Neural cell (in vitro differentiated cells): ENCODE results near the gene WFDC12. TPM values are rescaled to one million over a fixed set of nuclear protein-coding genes. Genes with fewer than 3 reads are reported as not detected.

Experiments
- H2AFZ ChIP-seq: fragments of 200-600, 300-800 bp; sonication (generic), shearing (Covaris generic); 2 replicates; pipeline ENCODE4 v1.6.0; 2014; ENCODE audit warnings: low read depth, mild to moderate bottlenecking, antibody characterized with exemption, low read length, moderate library complexity
- H3F3A ChIP-seq: fragments of 200-600 bp; shearing (Covaris generic); 2 replicates; pipeline ENCODE4 v1.6.1; 2016; ENCODE audit warnings: mild to moderate bottlenecking, moderate library complexity, mixed read lengths, antibody characterized with exemption, low read length; ENCODE audit not compliant: insufficient read depth, poor library complexity, severe bottlenecking
- H3K27ac ChIP-seq: fragments of 200-600, 300-800 bp; sonication (generic), shearing (Covaris generic); 2 replicates; pipeline ENCODE4 v1.5.1; 2014; ENCODE audit warnings: mild to moderate bottlenecking, low read length, moderate library complexity
- H3K27me3 ChIP-seq: fragments of 300-800, 200-600 bp; sonication (generic), shearing (Covaris generic); 2 replicates; pipeline ENCODE4 v1.6.0; 2014; ENCODE audit warnings: mild to moderate bottlenecking, low read depth, low read length, moderate library complexity; ENCODE audit not compliant: insufficient read depth
- H3K36me3 ChIP-seq: fragments of 300-800, 200-600 bp; sonication (generic), shearing (Covaris generic); 2 replicates; pipeline ENCODE4 v1.5.1; 2014; ENCODE audit warnings: mild to moderate bottlenecking, antibody characterized with exemption, low read length, moderate library complexity; ENCODE audit not compliant: insufficient read depth
- H3K4me2 ChIP-seq: fragments of 300-800, 200-600 bp; sonication (generic), shearing (Covaris generic); 2 replicates; pipeline ENCODE4 v1.6.0; 2014; ENCODE audit warnings: mild to moderate bottlenecking, low read length
- H3K4me3 ChIP-seq: fragments of 300-800, 200-600 bp; sonication (generic), shearing (Covaris generic); 2 replicates; pipeline ENCODE4 v1.5.1; 2014; ENCODE audit warnings: mild to moderate bottlenecking, low read length, moderate library complexity
- H3K79me2 ChIP-seq: fragments of 200-600 bp; shearing (Covaris generic); replicated peaks from 2 replicates; pipeline ENCODE4 v1.6.0; 2014; ENCODE audit warnings: mild to moderate bottlenecking, low read length, moderate library complexity; ENCODE audit not compliant: insufficient read depth
- H3K9ac ChIP-seq: fragments of 300-800, 200-600 bp; sonication (generic), shearing (Covaris generic); 2 replicates; pipeline ENCODE4 v1.6.1; 2016; ENCODE audit warnings: mild to moderate bottlenecking, low read length, mixed read lengths
- H3K9me2 ChIP-seq: fragments of 200-600 bp; shearing (Covaris generic); 2 replicates; pipeline ENCODE4 v1.6.1; 2016; ENCODE audit warnings: mild to moderate bottlenecking, low read length, mixed read lengths; ENCODE audit not compliant: insufficient read depth
- H3K9me3 ChIP-seq: fragments of 200-600, 300-800 bp; sonication (generic), shearing (Covaris generic); 2 replicates; pipeline ENCODE4 v1.6.1; 2016; ENCODE audit warnings: mild to moderate bottlenecking, mixed run types, low read length, moderate library complexity, mixed read lengths
- H4K20me1 ChIP-seq: fragments of 200-600 bp; shearing (Covaris generic); 2 replicates; pipeline ENCODE4 v1.6.1; 2016; ENCODE audit warnings: mild to moderate bottlenecking, mixed run types; ENCODE audit not compliant: insufficient read depth
- CTCF ChIP-seq: fragments of 450-650 bp; IDR thresholded peaks from 2 replicates; pipeline ENCODE4 v1.5.1; 2014; ENCODE audit warnings: antibody characterized with exemption, mild to moderate bottlenecking, moderate library complexity; ENCODE audit not compliant: poor library complexity, severe bottlenecking
- EP300 ChIP-seq: fragments of 450-650 bp; conservative IDR thresholded peaks from 2 replicates; pipeline ENCODE4 v1.6.1; 2014; ENCODE audit warnings: antibody characterized with exemption, mild to moderate bottlenecking, moderate library complexity; ENCODE audit not compliant: poor library complexity, severe bottlenecking
- EZH2 ChIP-seq: fragments of 200-600, 300-800 bp; shearing (Covaris generic), sonication (generic); IDR thresholded peaks from 2 replicates; pipeline ENCODE4 v1.6.1; 2014; ENCODE audit warnings: antibody characterized with exemption, low read length, borderline replicate concordance, mild to moderate bottlenecking; ENCODE audit not compliant: insufficient read depth, poor library complexity, severe bottlenecking
- MXI1 ChIP-seq: fragments of 450-650 bp; conservative IDR thresholded peaks from 2 replicates; pipeline ENCODE4 v1.6.1; 2014; ENCODE audit warnings: antibody characterized with exemption, mild to moderate bottlenecking; ENCODE audit not compliant: poor library complexity, severe bottlenecking
- POLR2AphosphoS5 ChIP-seq: IDR thresholded peaks from 2 replicates; pipeline ENCODE4 v1.6.1; 2012
- RAD21 ChIP-seq: fragments of 450-650 bp; conservative IDR thresholded peaks from 2 replicates; pipeline ENCODE4 v1.6.1; 2014; ENCODE audit warnings: antibody characterized with exemption, mild to moderate bottlenecking, moderate library complexity
- SMC3 ChIP-seq: fragments of 450-650 bp; conservative IDR thresholded peaks from 2 replicates; pipeline ENCODE4 v1.6.1; 2014; ENCODE audit warnings: antibody characterized with exemption, mild to moderate bottlenecking, moderate library complexity; ENCODE audit not compliant: poor library complexity
- TAF1 ChIP-seq: IDR thresholded peaks from 2 replicates; pipeline ENCODE4 v1.6.1; 2012; ENCODE audit warnings: low read depth
- polyA plus RNA-seq: library from polyadenylated mRNA; depleted of rRNA; stranded (reverse); fragments of >200 nt; gene quantifications from 2 replicates; pipeline ENCODE4 v1.2.3, GENCODE V29; 2014
- TF ChIP-seq, protein P1 (sequence below): IDR thresholded peaks from 2 replicates; pipeline ENCODE4 v1.6.1; 2012; ENCODE audit warnings: borderline replicate concordance

Gene WFDC12
- polyA plus RNA-seq, 1 donor from 2014 or later, result not detected

DNA sequence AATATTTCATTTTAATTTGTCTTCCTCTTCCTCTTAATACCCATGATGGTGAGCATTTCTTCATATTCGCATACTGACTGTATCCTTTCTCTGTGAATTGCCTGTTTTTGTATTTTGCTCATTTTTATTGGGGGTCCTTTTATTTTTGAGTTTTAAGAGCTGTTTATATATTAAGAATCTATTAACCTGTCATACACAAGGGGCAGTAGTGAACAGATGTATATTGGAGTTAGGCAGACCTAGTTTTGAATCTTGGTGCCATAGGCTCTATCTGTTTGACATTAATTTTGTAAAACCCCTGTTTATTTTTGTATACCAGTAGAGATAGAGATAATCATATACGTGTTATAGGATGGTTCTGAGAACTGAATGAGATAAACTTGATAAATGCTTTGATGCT is 6.2 kb downstream of the WFDC12 start:
- H4K20me1 ChIP-seq, result no peaks in the 10 kb centered on the region
- H3K79me2 ChIP-seq, result no peaks in the 10 kb centered on the region
- no peak overlapping the region for H3K4me3 ChIP-seq
- H3K9me2 ChIP-seq, result no peaks in the 10 kb centered on the region
- no peak overlapping the region for H3K9ac ChIP-seq
- no peaks in the 10 kb centered on the region for H3K36me3 ChIP-seq
- TF ChIP-seq RAD21 (no peak), EP300 (no peak), TAF1 (no peak), POLR2AphosphoS5 (no peak), CTCF (no peak), EZH2 (no peak), MXI1 (no peak), SMC3 (no peak)
- TF ChIP-seq, protein P1, sequence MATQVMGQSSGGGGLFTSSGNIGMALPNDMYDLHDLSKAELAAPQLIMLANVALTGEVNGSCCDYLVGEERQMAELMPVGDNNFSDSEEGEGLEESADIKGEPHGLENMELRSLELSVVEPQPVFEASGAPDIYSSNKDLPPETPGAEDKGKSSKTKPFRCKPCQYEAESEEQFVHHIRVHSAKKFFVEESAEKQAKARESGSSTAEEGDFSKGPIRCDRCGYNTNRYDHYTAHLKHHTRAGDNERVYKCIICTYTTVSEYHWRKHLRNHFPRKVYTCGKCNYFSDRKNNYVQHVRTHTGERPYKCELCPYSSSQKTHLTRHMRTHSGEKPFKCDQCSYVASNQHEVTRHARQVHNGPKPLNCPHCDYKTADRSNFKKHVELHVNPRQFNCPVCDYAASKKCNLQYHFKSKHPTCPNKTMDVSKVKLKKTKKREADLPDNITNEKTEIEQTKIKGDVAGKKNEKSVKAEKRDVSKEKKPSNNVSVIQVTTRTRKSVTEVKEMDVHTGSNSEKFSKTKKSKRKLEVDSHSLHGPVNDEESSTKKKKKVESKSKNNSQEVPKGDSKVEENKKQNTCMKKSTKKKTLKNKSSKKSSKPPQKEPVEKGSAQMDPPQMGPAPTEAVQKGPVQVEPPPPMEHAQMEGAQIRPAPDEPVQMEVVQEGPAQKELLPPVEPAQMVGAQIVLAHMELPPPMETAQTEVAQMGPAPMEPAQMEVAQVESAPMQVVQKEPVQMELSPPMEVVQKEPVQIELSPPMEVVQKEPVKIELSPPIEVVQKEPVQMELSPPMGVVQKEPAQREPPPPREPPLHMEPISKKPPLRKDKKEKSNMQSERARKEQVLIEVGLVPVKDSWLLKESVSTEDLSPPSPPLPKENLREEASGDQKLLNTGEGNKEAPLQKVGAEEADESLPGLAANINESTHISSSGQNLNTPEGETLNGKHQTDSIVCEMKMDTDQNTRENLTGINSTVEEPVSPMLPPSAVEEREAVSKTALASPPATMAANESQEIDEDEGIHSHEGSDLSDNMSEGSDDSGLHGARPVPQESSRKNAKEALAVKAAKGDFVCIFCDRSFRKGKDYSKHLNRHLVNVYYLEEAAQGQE, result no peak
- H3K4me2 ChIP-seq, result no peak overlapping the region
- H3K27ac ChIP-seq, result no peak overlapping the region
- no peak overlapping the region for H2AFZ ChIP-seq
- H3K9me3 ChIP-seq, result no peaks in the 10 kb centered on the region
- no peaks in the 10 kb centered on the region for H3F3A ChIP-seq
- H3K27me3 ChIP-seq, result no peaks in the 10 kb centered on the region

- Histone ChIP-seq H3K9ac (no peak overlapping the region), H3K36me3 (no peaks in the 10 kb centered on the region), H2AFZ (no peak overlapping the region), H3F3A (no peaks in the 10 kb centered on the region), H4K20me1 (no peaks in the 10 kb centered on the region), H3K4me2 (no peak overlapping the region), H3K4me3 (no peak overlapping the region), H3K27ac (no peak overlapping the region), H3K79me2 (no peaks in the 10 kb centered on the region), H3K9me3 (no peaks in the 10 kb centered on the region), H3K9me2 (no peaks in the 10 kb centered on the region), H3K27me3 (no peaks in the 10 kb centered on the region)
- TF ChIP-seq TAF1 (no peak), RAD21 (no peak), EP300 (no peak), SMC3 (no peak), MXI1 (no peak), CTCF (no peak)
Observed at GRCh38 chr20:45117581-45117980, 6.7 kb downstream of the WFDC12 start.
